Measurements from ENCODE around the gene TRERF1.

GRCh38 chr6:42229506-42230119 lies 222.1 kb downstream of the TRERF1 start:
- TF ChIP-seq CTCF (IDR thresholded peaks at IDR 0.05 in 4 of 5, conservative IDR thresholded peaks at IDR 0.05 in 1 of 5) (no peak), POLR2A (IDR thresholded peaks at IDR 0.05) (no peak)

Data from gastrocnemius medialis (tissue), 4 donors.